Measurements from ENCODE around the gene LACC1.

The LACC1 gene

DNA sequence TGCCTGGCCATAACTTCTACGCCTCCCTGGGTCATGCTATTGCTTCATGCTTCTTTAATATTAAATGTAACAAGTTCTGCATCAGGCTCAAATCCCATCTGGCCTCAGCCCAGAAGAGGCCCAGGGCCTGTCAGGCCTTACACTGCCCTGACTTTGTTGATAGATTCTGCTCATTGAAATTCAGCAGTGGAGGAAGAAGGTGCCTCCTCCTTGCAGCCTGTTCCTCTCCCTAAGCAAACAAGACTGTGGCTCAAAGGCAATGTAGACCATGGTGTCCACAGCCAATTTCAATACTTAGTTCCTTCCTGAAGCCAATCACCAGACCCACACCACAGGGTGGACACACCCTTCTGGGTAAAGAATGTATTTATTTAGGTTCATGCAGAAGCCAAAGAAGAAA lies 59.4 kb downstream of the LACC1 start:
- TF ChIP-seq, protein P1, sequence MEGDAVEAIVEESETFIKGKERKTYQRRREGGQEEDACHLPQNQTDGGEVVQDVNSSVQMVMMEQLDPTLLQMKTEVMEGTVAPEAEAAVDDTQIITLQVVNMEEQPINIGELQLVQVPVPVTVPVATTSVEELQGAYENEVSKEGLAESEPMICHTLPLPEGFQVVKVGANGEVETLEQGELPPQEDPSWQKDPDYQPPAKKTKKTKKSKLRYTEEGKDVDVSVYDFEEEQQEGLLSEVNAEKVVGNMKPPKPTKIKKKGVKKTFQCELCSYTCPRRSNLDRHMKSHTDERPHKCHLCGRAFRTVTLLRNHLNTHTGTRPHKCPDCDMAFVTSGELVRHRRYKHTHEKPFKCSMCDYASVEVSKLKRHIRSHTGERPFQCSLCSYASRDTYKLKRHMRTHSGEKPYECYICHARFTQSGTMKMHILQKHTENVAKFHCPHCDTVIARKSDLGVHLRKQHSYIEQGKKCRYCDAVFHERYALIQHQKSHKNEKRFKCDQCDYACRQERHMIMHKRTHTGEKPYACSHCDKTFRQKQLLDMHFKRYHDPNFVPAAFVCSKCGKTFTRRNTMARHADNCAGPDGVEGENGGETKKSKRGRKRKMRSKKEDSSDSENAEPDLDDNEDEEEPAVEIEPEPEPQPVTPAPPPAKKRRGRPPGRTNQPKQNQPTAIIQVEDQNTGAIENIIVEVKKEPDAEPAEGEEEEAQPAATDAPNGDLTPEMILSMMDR (IDR thresholded peaks at IDR 0.05; ENCODE audit: low read depth, low read length), result no peak
- DNase-seq (ENCODE audit: extremely low read depth, low read depth), result no peak

GRCh38 chr13:43942286-43942685 lies 62.6 kb downstream of the LACC1 start:
- DNase-seq (ENCODE audit: extremely low read depth, low read depth), result no peak
- TF ChIP-seq, protein P1 (IDR thresholded peaks at IDR 0.05; ENCODE audit: low read depth, low read length), result no peak

Measured in AG09319 (cell line).